Effector CD4-positive, alpha-beta T cell (primary cell): ENCODE results near the gene BCAS3.
"Not testable (repeated sequence)": the region's sequence is repeated elsewhere in the genome, so short reads cannot be mapped to it uniquely, and the experiment has no call there.

Source experiments
- DNase-seq: peaks from one replicate; pipeline ENCODE4 v3.0.0-alpha.2; 2020

Gene BCAS3

GRCh38 chr17:61416540-61417363 is 739.1 kb downstream of the BCAS3 start:
- DNase-seq = peak; percentile 41

- DNase-seq = no peak
These were observed 740.8 kb downstream of the BCAS3 start for GRCh38 chr17:61418449-61418848.

- no peak for DNase-seq
These were observed 741.9 kb downstream of the BCAS3 start for GRCh38 chr17:61419496-61420046.

GRCh38 chr17:61420052-61420451 is 742.4 kb downstream of the BCAS3 start:
- DNase-seq = no peak

GRCh38 chr17:61420745-61421398 is 743.2 kb downstream of the BCAS3 start:
- no peak for DNase-seq

GRCh38 chr17:61421460-61421859 is 743.8 kb downstream of the BCAS3 start:
- no peak for DNase-seq

GRCh38 chr17:61422116-61422799 is 744.6 kb downstream of the BCAS3 start:
- no peak for DNase-seq

- DNase-seq = no peak
These were observed 745.2 kb downstream of the BCAS3 start for GRCh38 chr17:61422869-61423268.

- no peak for DNase-seq
These were observed 746.5 kb downstream of the BCAS3 start for GRCh38 chr17:61423967-61424649.

- no peak for DNase-seq
These were observed 748.2 kb downstream of the BCAS3 start for GRCh38 chr17:61425682-61426481.

GRCh38 chr17:61426482-61427304 is 749.0 kb downstream of the BCAS3 start:
- no peak for DNase-seq

- no peak for DNase-seq
These were observed 749.9 kb downstream of the BCAS3 start for GRCh38 chr17:61427567-61427966.

- DNase-seq = no peak
These were observed 751.6 kb downstream of the BCAS3 start for GRCh38 chr17:61429274-61429673.

GRCh38 chr17:61429831-61430230 is 752.2 kb downstream of the BCAS3 start:
- not testable (repeated sequence) for DNase-seq

GRCh38 chr17:61431594-61432311 is 754.1 kb downstream of the BCAS3 start:
- DNase-seq = no peak

GRCh38 chr17:61436273-61436672 is 758.6 kb downstream of the BCAS3 start:
- no peak for DNase-seq

- no peak for DNase-seq
These were observed 759.5 kb downstream of the BCAS3 start for GRCh38 chr17:61436995-61437704.

GRCh38 chr17:61440697-61441096 is 763.0 kb downstream of the BCAS3 start:
- no peak for DNase-seq

GRCh38 chr17:61441507-61441906 is 763.9 kb downstream of the BCAS3 start:
- not testable (repeated sequence) for DNase-seq
